MCF 10A (cell line): ENCODE results near the gene SCUBE3. TPM values are rescaled to one million over a fixed set of nuclear protein-coding genes. Genes with fewer than 3 reads are reported as not detected.

Source experiments
- Bru-seq: library from RNA; stranded (reverse); fragments of 400-500 nt; gene quantifications from one replicate; lab custom pipeline; 2021; lab: Mats Ljungman, UMichigan
- BruChase-seq, 2 experiments: library from RNA; stranded (reverse); fragments of 400-500 nt; gene quantifications; one replicate each; lab custom pipeline; 2021; lab: Mats Ljungman, UMichigan
- BruUV-seq: library from RNA; stranded (reverse); fragments of 400-500 nt; replicated peaks from 2 replicates; lab custom pipeline; 2021; lab: Mats Ljungman, UMichigan
- CTCF ChIA-PET: fragments of 300-600 bp; sonication (Branson Sonifier 250); formaldehyde crosslinking; extraction: SDS; loops from one replicate; lab custom pipeline; 2021; ENCODE audit warnings: antibody characterized with exemption, inconsistent platforms; lab: Yijun Ruan, JAX
- POLR2A ChIA-PET: fragments of 300-600, 350-650 bp; sonication (Branson Sonifier 250); formaldehyde crosslinking; extraction: SDS; loops from one replicate; lab custom pipeline; 2020; ENCODE audit warnings: antibody characterized with exemption, inconsistent platforms; lab: Yijun Ruan, JAX
- DNase-seq: peaks from one replicate; pipeline ENCODE4 v3.0.0-alpha.2; 2018; ENCODE audit not compliant: unreplicated experiment
- H3K27ac Mint-ChIP-seq: one replicate; pipeline ENCODE4 v1.8.0; 2022; ENCODE audit warnings: mild to moderate bottlenecking, low read depth, mixed read lengths; ENCODE audit not compliant: unreplicated experiment
- H3K27me3 Mint-ChIP-seq: one replicate; pipeline ENCODE4 v1.8.0; 2022; ENCODE audit warnings: mixed read lengths; ENCODE audit not compliant: insufficient read depth, unreplicated experiment
- H3K36me3 Mint-ChIP-seq: one replicate; pipeline ENCODE4 v1.8.0; 2022; ENCODE audit warnings: mild to moderate bottlenecking, moderate library complexity, mixed read lengths; ENCODE audit not compliant: insufficient read depth, unreplicated experiment
- H3K4me1 Mint-ChIP-seq: one replicate; pipeline ENCODE4 v1.8.0; 2022; ENCODE audit warnings: mixed read lengths; ENCODE audit not compliant: insufficient read depth, unreplicated experiment
- H3K4me3 Mint-ChIP-seq: one replicate; pipeline ENCODE4 v1.8.0; 2022; ENCODE audit warnings: mild to moderate bottlenecking, moderate library complexity, mixed read lengths; ENCODE audit not compliant: unreplicated experiment
- H3K9me3 Mint-ChIP-seq: one replicate; pipeline ENCODE4 v1.8.0; 2022; ENCODE audit warnings: mixed read lengths; ENCODE audit not compliant: unreplicated experiment
- CTCF ChIP-seq: fragments of 200-600 bp; IDR thresholded peaks from one replicate; pipeline ENCODE4 v1.8.0; 2022; ENCODE audit warnings: antibody characterized with exemption, mild to moderate bottlenecking; ENCODE audit not compliant: unreplicated experiment
- intact Hi-C: fragments of 100-400 bp; cut with micrococcal nuclease; formaldehyde crosslinking; loops from 2 replicates; pipeline ENCODE4 v1.14.1; 2022
- long read RNA-seq: library from polyadenylated mRNA; stranded (forward); transcript quantifications from one replicate; pipeline ENCODE4 v2.0.0, GENCODE V29; 2022
- total RNA-seq: library from RNA; stranded (reverse); gene quantifications from 2 replicates; pipeline ENCODE4 v1.2.3, GENCODE V29; 2022

SCUBE3 gene
- not detected in 2 replicates for total RNA-seq
- percentile 3 among the genes with signal in this experiment for Bru-seq, nascent RNA
- not detected for BruChase-seq, experiment 1, labeled RNA remaining after a 6-hour chase
- BruChase-seq, experiment 2, labeled RNA remaining after a 2-hour chase, result percentile 5 among the genes with signal in this experiment
- long read RNA-seq, partial matches to known transcripts, result 0 of 5 reads
- long read RNA-seq, other reads (novel, unspliced or antisense), result 5 of 5 reads

GRCh38 chr6:35213824-35214756 is at the start of gene SCUBE3:
Gene SCUBE3 (plus strand): TSS chr6:35213956. CDS start chr6:35214419, 463 bp downstream.
- intact Hi-C loops, result no loop called here
- DNase-seq, result no peak
- Mint-ChIP-seq H3K4me3 (no peak within 1 kb of the TSS), H3K4me1 (peaks cover 4% of the 10 kb centered on the region), H3K27me3 (peaks cover 39% of the 10 kb centered on the region), H3K9me3 (no peaks in the 10 kb centered on the region), H3K27ac (no peak within 1 kb of the TSS), H3K36me3 (peaks cover 6% of the 10 kb centered on the region)
- no TSS peak for BruUV-seq
- POLR2A ChIA-PET, result no interaction called here
- CTCF ChIA-PET, result interaction anchor here (1.5 kb wide), 1 partner anchor 27 kb away, joined by 7 read pairs; no protein-coding TSS in a partner anchor
- TF ChIP-seq CTCF, result no peak

GRCh38 chr6:35164277-35164676 is 49.5 kb upstream of the SCUBE3 start:
- CTCF ChIA-PET, result no interaction called here

GRCh38 chr6:35164868-35165267 is 48.9 kb upstream of the SCUBE3 start:
- CTCF ChIA-PET, result interaction anchor here (0.8 kb wide), 1 partner anchor 76 kb away, joined by 6 read pairs; no protein-coding TSS in a partner anchor
- no peak for DNase-seq
- H3K27me3 Mint-ChIP-seq, result no peaks in the 10 kb centered on the region
- intact Hi-C loops, result no loop called here
- peaks cover 8% of the 10 kb centered on the region for H3K4me1 Mint-ChIP-seq
- no peak overlapping the region for H3K4me3 Mint-ChIP-seq
- no TSS peak for BruUV-seq
- TF ChIP-seq CTCF, result no peak
- POLR2A ChIA-PET, result interaction anchor here (1.0 kb wide), 1 partner anchor 9 kb away, joined by 6 read pairs; no protein-coding TSS in a partner anchor
- no peaks in the 10 kb centered on the region for H3K36me3 Mint-ChIP-seq
- H3K27ac Mint-ChIP-seq, result peak overlapping the region; percentile 80
- H3K9me3 Mint-ChIP-seq, result peaks cover 7% of the 10 kb centered on the region

More at GRCh38 chr6:35164277-35164676, 49.5 kb upstream of the SCUBE3 start:
- H3K4me3 Mint-ChIP-seq, result no peak overlapping the region
- intact Hi-C loops, result no loop called here
- peaks cover 1% of the 10 kb centered on the region for H3K9me3 Mint-ChIP-seq
- DNase-seq, result no peak
- H3K36me3 Mint-ChIP-seq, result no peaks in the 10 kb centered on the region
- BruUV-seq, result no TSS peak
- no peaks in the 10 kb centered on the region for H3K27me3 Mint-ChIP-seq
- POLR2A ChIA-PET, result no interaction called here
- no peak for TF ChIP-seq CTCF
- H3K27ac Mint-ChIP-seq, result no peak overlapping the region
- H3K4me1 Mint-ChIP-seq, result peaks cover 8% of the 10 kb centered on the region

GRCh38 chr6:35165630-35166071 is 48.1 kb upstream of the SCUBE3 start:
- Mint-ChIP-seq H3K4me1 (peaks cover 8% of the 10 kb centered on the region), H3K27me3 (no peaks in the 10 kb centered on the region), H3K9me3 (peaks cover 8% of the 10 kb centered on the region), H3K36me3 (no peaks in the 10 kb centered on the region), H3K4me3 (no peak overlapping the region), H3K27ac (peak overlapping the region; percentile 80)
- peak; percentile 34 for DNase-seq
- CTCF ChIA-PET, result interaction anchor here (0.8 kb wide), 1 partner anchor 75 kb away, joined by 6 read pairs; no protein-coding TSS in a partner anchor
- POLR2A ChIA-PET, result interaction anchor here (0.7 to 1.0 kb wide), 2 partner anchors 10 to 42 kb away, joined by 3 to 6 read pairs; no protein-coding TSS in a partner anchor
- BruUV-seq, result no TSS peak
- intact Hi-C loops, result no loop called here
- TF ChIP-seq CTCF, result no peak
